NCI-H1694 (cell line): Measurements from ENCODE around the gene RBFOX1.

ENCODE experiments used
- DNase-seq: peaks from one replicate; lab custom pipeline; 2025; lab: John Stamatoyannopoulos, UW

The RBFOX1 gene

GRCh38 chr16:7605812-7606211, 273.2 kb downstream of the RBFOX1 start:
- no peak for DNase-seq

- DNase-seq = no peak
Observed at GRCh38 chr16:7612671-7613070, 280.0 kb downstream of the RBFOX1 start.

- DNase-seq = no peak
Observed at GRCh38 chr16:7613518-7613917, 280.9 kb downstream of the RBFOX1 start.

GRCh38 chr16:7614021-7614795, 281.6 kb downstream of the RBFOX1 start:
- no peak for DNase-seq

- DNase-seq = no peak
Observed at GRCh38 chr16:7615565-7615964, 282.9 kb downstream of the RBFOX1 start.

GRCh38 chr16:7624871-7625766, 292.5 kb downstream of the RBFOX1 start:
- DNase-seq = no peak

- no peak for DNase-seq
Observed at GRCh38 chr16:7628981-7629380, 296.3 kb downstream of the RBFOX1 start.

GRCh38 chr16:7629571-7629970, 296.9 kb downstream of the RBFOX1 start:
- no peak for DNase-seq

- DNase-seq = no peak
Observed at GRCh38 chr16:7637446-7637845, 304.8 kb downstream of the RBFOX1 start.

GRCh38 chr16:7638306-7638705, 305.7 kb downstream of the RBFOX1 start:
- DNase-seq = no peak

- no peak for DNase-seq
Observed at GRCh38 chr16:7640334-7640733, 307.7 kb downstream of the RBFOX1 start.

- DNase-seq = no peak
Observed at GRCh38 chr16:7644176-7644575, 311.5 kb downstream of the RBFOX1 start.

- no peak for DNase-seq
Observed at GRCh38 chr16:7644811-7645210, 312.2 kb downstream of the RBFOX1 start.

- DNase-seq = no peak
Observed at GRCh38 chr16:7646821-7647500, 314.3 kb downstream of the RBFOX1 start.

GRCh38 chr16:7650431-7650830, 317.8 kb downstream of the RBFOX1 start:
- DNase-seq = no peak

GRCh38 chr16:7651803-7652570, 319.3 kb downstream of the RBFOX1 start:
- no peak for DNase-seq

GRCh38 chr16:7653746-7654461, 321.3 kb downstream of the RBFOX1 start:
- no peak for DNase-seq

GRCh38 chr16:7675628-7676027, 343.0 kb downstream of the RBFOX1 start:
- DNase-seq = no peak

- no peak for DNase-seq
Observed at GRCh38 chr16:7680296-7680695, 347.7 kb downstream of the RBFOX1 start.

- DNase-seq = no peak
Observed at GRCh38 chr16:7688811-7689210, 356.2 kb downstream of the RBFOX1 start.

- no peak for DNase-seq
Observed at GRCh38 chr16:7689234-7689633, 356.6 kb downstream of the RBFOX1 start.
